GM20431 (cell line): ENCODE results near the gene PROB1.
"Not testable (repeated sequence)": the region's sequence is repeated elsewhere in the genome, so short reads cannot be mapped to it uniquely, and the experiment has no call there.

Experiments
- in situ Hi-C: fragments of 300-500 bp; cut with MseI, MboI; formaldehyde crosslinking; loops from one replicate; pipeline ENCODE4 v1.15.0; 2020; ENCODE audit warnings: low sequenced_read_pairs; ENCODE audit not compliant: unreplicated experiment

The PROB1 gene, protein sequence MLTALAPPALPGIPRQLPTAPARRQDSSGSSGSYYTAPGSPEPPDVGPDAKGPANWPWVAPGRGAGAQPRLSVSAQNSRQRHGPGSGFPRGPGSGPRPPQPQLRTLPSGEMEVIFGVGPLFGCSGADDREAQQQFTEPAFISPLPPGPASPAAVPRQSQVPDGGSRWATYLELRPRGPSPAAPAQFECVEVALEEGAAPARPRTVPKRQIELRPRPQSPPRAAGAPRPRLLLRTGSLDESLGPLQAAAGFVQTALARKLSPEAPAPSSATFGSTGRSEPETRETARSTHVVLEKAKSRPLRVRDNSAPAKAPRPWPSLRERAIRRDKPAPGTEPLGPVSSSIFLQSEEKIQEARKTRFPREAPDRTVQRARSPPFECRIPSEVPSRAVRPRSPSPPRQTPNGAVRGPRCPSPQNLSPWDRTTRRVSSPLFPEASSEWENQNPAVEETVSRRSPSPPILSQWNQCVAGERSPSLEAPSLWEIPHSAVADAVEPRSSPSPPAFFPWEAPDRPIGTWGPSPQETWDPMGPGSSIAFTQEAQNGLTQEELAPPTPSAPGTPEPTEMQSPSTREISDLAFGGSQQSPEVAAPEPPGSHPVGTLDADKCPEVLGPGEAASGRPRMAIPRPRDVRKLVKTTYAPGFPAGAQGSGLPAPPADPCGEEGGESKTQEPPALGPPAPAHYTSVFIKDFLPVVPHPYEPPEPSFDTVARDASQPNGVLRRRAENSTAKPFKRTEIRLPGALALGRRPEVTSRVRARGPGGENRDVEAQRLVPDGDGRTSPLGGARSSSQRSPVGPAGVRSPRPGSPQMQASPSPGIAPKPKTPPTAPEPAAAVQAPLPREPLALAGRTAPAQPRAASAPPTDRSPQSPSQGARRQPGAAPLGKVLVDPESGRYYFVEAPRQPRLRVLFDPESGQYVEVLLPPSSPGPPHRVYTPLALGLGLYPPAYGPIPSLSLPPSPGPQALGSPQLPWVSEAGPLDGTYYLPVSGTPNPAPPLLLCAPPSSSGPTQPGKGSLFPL

DNA sequence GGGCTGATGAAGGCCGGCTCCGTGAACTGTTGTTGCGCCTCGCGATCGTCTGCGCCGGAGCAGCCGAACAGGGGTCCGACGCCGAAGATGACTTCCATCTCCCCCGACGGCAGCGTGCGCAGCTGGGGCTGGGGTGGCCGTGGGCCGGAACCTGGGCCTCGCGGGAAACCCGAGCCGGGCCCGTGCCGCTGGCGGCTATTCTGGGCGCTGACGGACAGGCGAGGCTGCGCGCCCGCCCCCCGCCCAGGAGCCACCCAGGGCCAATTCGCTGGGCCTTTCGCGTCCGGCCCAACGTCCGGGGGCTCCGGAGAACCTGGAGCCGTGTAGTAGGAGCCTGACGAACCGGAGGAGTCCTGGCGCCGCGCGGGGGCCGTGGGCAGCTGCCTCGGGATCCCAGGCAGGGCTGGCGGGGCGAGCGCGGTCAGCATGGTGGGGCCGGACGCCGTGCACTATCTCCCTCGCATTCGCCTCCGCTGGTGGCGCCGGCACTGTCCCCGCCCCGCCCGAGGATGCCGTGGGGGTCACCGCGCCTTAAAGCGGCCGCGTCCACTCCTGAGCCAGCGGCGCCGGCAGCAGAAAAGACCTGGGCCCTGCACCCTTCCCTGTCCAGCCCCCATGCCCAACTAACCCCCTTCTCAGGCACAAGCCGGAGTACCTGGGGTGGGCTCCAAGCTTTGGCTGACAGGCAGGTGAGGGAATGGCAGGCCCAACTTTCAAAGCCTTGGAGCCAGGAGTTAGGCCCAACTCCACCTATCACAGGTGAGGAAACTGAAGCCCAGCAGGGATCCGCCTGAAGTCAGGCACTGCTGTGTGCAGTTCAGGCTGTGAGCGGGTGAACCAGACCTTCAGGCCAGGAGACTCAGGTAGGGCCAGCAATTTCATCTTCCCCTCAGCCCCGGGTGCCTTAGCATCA is at the start of gene PROB1:
TSS of gene PROB1 (minus strand) at position 451 of the 913 bp plus-strand sequence. CDS start at position 428, 23 bp downstream.
- in situ Hi-C loops, result no loop called here

DNA sequence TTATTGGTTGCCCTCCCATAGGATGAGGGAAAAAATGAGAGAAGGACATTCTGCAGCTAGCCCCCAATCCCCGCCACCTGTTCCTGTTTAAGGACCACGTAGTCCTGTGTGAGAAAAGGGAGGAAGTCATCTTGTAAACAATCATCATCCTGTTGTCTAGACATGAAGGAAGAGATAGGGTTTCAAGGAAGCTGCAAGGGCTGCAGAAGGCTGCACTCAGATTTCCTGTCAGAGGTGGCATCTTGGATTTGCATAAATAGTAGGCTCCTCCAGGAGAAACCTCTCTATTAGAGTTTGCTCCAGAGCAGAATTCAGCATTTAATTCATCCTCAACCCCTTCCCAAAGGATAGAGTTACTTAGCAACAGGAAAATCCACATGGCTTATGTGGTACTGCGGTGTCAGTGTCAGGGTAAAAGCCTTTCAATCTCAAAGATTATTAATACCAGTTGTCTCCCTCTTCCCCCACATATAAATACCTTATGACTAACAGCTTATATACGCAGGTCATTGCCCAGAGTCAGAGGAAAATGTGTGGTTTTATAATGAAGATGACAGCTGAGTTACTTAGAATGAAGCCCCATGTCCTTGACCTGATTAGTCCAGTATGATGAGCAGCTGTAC is 49.0 kb upstream of the PROB1 start:
- in situ Hi-C loops, result no loop called here

DNA sequence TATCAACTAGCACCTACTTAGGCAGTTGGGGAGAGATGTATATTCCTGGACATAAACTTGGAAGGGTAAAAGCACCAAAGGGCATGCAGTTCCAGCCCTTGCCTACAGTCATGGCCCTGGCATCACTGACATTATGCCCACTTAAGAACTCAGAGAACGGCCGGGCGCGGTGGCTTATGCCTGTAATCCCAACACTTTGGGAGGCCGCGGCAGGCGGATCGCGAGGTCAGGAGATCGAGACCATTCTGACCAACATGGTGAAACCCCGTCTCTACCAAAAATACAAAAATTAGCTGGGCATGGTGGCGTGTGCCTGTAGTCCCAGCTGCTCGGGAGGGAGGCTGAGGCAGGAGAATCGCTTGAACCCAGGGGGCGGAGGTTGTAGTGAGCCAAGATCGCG is 45.5 kb upstream of the PROB1 start:
- in situ Hi-C loops, result not testable (repeated sequence)

DNA sequence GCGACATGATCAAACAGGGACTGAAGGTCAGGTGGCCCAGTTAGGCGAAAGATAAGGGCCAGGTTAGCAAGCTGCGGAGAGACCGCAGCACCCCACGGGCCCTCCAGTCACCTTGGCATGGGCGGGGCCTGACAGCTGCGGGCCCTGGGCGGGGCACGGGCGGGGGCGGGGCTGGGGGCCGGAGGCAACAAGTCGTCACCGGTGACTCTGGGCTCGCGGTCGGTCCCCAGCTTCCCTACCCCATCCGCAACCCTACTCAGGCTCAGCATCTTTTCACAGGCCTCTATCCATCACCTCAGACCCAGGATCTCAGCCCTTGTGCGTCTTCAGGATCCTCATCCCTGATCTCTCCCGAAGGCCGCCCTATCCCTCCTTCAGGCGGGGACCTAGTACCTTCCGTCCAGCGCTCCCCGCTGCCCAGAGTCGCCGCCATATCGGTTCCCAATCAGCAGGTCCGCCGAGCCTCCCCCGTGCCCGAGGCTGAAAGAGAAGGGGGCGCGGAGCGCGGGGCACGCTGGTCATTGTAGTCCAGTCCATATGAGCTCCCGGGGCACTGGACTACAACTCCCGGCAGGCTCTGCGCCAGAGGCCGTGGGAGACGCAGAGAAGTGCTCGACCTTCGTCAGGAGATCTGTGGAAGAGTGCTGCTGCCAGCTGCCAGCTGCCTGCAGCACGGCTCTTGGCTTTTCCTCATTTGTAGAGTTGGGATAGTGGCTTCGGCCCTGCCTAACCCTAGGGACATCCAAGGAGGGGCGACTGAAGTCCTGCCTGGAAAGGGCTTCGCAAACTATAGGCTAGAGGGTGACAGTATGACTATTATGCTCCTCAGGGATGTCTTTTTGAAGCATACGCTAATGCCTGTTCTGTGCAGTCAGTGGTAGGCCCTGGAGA is 44.4 kb upstream of the PROB1 start, which contains the start of gene DNAJC18:
TSS of gene DNAJC18 (minus strand) at position 513 of the 891 bp plus-strand sequence. CDS start at position 433, 80 bp downstream.
- in situ Hi-C loops, result no loop called here

DNA sequence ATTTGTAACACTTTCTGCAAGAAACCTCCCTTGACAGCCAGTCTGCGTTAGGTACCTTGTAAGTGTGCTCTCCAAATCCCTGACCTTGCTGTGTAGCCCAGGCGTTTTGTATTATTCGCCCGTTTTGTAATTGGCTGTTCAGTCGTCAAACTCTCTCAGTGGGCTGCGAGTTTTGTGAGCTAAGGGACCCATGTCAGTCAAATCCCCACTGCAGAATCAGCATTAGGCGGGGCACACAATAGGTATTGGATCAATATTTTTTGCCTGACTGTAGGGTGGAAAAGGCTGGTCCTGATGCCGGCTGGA is 43.8 kb upstream of the PROB1 start:
- in situ Hi-C loops, result no loop called here

DNA sequence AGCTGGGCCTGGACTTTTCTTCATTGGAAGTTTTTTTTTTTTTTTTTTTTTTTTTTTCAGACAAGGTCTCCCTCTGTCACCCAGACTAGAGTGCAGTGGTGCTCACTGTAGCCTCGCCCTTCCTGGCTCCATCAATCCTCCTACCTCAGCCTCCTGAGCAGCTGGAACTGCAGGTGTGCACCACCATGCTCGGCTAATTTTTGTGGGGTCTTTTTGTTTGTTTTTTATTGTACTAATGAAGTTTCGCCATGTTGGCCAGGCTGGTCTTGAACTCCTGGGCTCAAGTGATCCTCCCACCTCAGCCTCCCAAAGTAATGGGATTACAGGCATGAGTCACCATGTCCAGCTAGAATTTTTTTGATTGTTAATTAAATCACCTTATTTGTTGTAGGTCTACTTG is 40.8 kb upstream of the PROB1 start:
- in situ Hi-C loops, result no loop called here

DNA sequence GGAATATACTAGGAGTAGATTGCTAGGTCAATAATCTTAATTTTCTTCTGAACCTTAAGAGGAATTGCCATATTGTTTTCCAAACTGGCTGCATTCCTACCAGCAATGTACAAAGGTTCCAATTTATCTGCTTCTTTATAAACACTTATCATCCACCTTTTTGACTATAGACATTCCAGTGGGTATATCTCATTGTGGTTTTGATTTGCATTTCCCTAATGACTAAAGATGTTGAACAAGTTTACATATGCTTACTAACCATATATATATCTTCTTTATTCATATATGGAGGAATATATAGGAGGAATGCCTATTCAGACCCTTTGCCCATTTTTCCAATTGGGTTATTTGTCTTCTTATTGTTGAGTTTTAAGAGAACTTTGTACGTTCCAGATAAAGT is 36.8 kb upstream of the PROB1 start:
- in situ Hi-C loops, result no loop called here

DNA sequence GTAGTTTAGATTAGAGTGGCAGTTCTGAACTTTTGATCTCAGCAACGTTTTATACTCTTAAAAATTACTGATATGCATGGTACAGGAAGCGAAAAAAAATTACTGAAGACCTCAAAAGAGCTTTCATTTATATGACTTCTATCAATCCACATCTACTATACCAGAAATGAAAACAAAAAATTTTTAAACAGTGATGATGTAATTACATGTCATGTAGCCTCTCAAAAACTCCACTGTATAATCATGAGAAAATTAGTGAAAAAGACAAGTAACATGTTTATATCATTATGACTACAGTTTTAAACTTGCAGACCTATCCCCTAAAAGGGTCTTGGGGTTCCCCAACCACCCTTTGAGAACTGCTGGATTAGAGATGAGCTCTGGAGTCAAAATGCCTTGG is 35.1 kb upstream of the PROB1 start:
- in situ Hi-C loops, result no loop called here

DNA sequence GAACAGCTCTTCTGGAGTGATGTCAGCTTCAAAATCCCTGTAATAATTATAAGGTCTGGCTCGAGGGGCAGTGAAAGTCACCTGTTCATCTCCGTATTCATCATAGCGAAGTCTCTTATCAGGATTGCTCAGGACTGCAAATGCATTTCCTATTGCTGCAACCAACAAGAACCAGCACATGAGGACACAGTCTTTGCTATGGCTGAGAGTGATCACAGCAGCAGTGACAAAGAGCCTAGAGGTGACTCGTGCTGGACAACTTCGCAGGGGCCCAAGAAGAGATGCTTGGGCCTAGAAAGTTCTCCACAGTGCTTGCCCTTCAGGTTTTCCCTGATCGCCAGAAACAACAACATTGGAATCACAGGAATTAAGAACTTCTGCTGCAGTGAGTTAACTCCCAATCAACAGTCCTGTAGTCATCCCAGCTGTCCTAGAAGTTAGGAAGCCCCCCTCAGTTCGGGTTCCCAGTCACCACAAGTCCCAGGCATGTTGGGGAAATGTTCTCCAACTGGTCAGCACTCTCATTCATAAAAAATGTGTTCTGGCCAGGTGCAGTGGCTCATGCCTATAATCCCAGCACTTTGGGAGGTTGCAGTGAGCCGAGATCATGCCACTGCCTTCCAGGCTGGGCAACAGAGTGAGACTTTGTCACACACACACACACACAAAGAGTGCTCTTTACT is 31.4 kb upstream of the PROB1 start:
- in situ Hi-C loops, result loop anchor here (5.0 kb wide), 1 partner anchor 86 kb away; no protein-coding TSS in a partner anchor

DNA sequence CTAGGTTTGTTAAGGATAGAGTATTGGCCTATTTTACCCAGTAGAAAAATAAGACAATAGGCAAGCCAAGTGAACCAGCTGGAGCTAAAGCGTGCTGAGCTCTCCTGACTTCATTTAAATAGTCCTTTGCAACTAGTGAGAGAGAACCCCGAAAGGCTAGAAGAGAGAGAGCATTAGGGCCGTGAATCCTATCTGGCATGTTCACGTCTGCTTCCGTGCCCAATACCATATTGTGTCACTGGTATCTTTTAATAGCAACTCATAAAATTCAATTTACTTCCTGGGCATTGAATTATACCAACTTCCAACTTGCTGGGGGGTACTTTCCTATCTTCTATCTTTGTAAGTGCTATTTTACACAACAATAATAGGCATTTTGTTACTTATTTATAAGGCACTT is 30.6 kb upstream of the PROB1 start:
- in situ Hi-C loops, result loop anchor here (5.0 kb wide), 1 partner anchor 87 kb away; no protein-coding TSS in a partner anchor

DNA sequence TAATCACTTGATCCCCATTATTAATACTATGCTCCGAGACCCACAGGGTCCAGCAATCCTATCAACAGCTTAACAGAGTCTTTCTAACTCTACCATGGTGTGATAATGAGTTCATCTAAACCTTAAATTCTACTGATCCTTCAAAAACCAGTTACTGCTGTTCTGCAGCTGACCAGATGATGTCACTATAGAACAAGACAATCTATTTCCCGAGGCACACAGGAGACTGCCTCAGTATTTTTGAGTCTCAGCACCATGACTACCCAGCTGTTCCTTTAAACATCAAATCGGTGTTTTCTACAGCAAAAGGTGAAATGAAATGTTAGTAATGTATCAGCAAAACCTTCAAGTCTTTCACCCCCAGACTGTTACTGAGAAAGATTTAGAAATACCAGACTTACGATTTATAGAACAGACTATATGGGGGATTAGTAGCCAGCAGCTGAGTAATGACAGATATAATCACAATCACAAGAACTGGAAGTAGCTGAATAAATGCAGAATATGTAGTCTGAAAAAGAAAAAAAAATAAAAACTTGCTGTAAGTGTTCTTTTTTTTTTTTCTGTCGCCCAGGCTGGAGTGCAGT is 27.5 kb upstream of the PROB1 start:
- in situ Hi-C loops, result no loop called here

DNA sequence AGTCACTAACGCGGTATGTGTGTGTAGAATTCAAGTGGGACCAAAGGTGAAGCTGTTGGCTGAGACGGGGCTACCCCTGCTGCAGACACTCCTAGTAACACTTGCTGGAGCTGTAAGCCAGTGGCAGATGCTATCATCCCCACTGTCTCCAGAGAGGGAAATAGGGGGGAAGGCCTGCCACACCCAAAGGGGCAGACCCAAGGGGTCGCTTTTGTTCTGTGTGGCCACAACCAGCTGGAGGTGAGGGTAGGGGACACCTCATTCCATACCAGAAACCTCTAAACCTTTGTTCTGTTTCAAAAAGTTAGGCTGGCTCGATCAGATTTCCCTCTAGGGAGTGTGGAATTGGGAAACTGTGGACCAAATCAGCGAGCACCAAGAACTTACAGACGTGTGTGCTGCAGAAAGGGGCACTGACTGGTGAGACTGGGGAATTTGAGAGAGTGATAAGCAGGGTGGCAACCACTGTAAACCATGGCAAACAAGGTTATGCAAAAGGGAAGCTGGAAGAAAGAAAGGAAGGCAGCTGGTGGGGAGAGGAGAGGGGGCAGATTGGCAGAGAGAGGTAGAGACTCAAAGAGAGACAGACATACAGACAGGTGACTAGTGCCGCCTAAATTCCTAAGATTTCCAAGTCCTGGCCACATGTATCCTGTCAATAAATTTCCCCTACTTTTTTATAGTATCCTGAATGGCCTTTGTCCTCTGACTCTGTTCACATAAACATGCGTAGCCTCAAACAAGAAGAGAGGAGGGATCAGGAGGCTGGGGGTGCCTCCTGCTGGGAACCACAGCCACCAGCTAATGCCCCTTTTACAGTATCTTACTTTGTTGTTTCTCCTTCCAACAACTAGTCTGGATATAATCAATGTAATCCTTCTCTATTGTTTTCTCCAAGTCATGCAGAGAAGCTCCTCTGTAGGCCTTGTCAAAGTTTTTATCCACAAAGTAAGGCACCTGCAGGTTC is 24.6 kb upstream of the PROB1 start:
- in situ Hi-C loops, result no loop called here

DNA sequence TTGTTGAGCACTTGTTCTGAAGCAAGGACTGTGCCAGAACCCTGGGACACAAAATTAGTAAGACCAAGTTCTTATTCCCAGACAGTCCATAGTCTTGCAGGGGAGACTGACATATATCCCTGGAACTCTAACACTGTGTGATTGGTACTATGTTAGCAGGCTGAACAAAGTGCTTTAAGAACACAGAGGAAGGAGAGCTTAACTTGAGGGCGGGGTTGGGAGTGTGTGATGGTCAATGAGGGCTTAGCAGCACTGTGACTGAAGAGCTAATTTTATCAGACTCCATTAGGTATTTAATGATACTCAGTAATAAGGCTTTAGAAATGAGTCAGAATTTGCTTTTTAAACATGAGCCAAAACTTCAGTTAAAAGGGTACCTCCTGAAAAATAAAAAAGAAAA is 23.9 kb upstream of the PROB1 start:
- in situ Hi-C loops, result no loop called here

DNA sequence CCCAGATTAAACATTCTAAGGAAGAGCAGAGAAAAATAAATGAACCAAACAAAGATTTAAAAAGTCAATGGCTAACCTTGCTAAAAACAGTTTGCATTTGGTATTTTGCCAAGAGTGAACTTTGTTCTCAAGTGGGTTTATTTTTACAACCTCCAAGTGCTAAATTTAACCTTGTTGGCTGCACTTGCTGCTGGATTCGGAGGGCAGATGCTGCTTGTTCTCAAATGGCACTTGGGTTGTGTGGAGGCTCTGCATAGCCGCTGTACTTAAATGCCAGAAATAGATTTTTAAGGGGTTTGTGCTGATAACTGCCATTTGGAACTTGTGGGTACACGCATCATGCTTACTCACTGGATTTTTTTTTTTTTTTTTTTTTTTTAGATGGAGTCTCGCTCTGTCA is 22.3 kb upstream of the PROB1 start:
- in situ Hi-C loops, result no loop called here

DNA sequence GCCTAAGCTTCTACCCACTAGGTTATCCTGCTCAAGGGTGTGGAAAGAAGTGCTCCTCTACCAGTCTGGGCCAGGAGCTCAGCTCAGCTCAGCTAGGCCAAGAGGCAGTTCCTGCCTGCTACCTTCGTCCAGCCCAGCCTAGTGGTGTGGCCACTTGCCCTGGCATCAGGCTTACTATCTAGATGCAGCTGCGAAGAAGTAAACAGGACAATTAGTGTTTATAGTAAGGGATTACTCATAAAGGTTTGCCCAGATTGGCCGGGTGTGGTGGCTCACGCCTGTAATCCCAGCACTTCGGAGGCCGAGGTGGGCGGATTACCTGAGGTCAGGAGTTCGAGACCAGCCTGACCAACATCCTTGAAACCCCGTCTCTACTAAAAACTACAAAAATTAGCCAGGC is 21.7 kb upstream of the PROB1 start:
- in situ Hi-C loops, result no loop called here

DNA sequence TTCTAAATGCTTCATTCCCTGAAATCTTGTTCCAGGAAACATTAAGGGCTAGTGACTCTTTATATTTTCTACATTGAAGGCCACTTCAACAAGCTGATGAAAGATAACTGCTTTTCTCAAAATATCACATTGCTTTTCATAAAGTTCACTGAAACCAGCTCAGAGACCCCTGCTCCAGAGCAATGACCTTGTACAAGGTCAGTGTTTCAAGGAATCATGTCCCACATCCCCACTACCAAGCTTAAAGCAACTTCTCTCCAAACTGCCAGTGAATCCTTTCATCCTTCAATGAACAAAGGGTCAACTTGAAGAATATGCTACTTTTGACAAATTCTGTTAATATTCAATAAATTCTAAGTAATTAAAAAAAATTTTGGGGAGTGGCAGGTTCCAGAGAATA is 21.0 kb upstream of the PROB1 start:
- in situ Hi-C loops, result no loop called here
